DND-41 (cell line): ENCODE data around the gene MRTFA.

ENCODE experiments used
- EZH2 ChIP-seq: IDR thresholded peaks from 3 replicates; pipeline ENCODE4 v1.6.1; 2012; ENCODE audit warnings: borderline replicate concordance, low read depth, mild to moderate bottlenecking, moderate library complexity, low read length, inconsistent platforms; ENCODE audit not compliant: severe bottlenecking
- TF ChIP-seq, protein P1 (sequence below): IDR thresholded peaks from 2 replicates; pipeline ENCODE4 v1.5.1; 2012; ENCODE audit warnings: borderline replicate concordance, low read length, moderate library complexity, mild to moderate bottlenecking; ENCODE audit not compliant: poor library complexity, severe bottlenecking; ENCODE audit errors: extremely low read depth

DNA sequence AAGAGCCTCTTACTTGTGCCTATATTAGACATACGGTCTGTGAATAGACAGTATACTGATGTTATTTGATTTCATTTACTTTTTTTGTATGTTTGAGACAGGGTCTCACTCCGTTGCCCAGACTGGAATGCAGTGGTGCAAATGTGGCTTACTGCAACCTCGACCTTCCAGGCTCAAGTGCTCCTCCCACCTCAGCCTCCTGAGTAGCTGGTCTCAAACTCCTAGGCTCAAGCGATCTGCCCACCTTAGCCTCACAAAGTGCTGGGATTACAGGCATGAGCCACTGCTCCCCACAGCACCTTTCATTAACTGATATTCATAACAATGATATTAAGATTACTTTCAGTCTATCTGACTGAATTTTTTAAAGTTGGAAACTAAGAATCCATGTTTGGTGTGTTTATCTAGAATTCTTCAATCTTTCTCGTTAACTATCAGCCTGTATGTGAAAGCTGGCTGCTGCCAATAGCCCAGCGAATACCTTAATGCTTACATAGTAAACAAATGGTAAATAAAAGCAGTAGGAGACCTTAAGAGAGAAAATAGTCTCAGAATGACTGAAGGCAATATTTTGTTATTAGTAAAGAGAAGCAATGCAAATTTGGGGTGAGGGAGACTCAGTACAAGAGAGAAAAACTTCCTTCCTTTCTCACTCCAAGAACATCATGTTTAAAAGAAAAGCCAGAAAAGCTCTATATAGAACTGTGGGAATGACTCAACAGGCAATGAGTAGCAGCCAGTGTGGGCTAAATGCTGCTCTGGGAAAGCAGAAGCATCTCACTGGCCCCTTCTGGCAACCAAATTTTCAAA, 101.9 kb downstream of the MRTFA start:
- TF ChIP-seq, protein P1, sequence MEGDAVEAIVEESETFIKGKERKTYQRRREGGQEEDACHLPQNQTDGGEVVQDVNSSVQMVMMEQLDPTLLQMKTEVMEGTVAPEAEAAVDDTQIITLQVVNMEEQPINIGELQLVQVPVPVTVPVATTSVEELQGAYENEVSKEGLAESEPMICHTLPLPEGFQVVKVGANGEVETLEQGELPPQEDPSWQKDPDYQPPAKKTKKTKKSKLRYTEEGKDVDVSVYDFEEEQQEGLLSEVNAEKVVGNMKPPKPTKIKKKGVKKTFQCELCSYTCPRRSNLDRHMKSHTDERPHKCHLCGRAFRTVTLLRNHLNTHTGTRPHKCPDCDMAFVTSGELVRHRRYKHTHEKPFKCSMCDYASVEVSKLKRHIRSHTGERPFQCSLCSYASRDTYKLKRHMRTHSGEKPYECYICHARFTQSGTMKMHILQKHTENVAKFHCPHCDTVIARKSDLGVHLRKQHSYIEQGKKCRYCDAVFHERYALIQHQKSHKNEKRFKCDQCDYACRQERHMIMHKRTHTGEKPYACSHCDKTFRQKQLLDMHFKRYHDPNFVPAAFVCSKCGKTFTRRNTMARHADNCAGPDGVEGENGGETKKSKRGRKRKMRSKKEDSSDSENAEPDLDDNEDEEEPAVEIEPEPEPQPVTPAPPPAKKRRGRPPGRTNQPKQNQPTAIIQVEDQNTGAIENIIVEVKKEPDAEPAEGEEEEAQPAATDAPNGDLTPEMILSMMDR, result no peak
- TF ChIP-seq EZH2, result no peak
